ENCODE measurements around the gene MALRD1.

GRCh38 chr10:19704544-19704943 is 655.9 kb downstream of the MALRD1 start:
- TF ChIP-seq CTCF (conservative IDR thresholded peaks at IDR 0.05 in 1 of 2, IDR thresholded peaks at IDR 0.05 in 1 of 2; ENCODE audit: low read depth in 1 of 2, low read length in 2 of 2) (no peak), EZH2 (IDR thresholded peaks at IDR 0.05; ENCODE audit: low read length, missing control alignments) (no peak)

Data from fibroblast of lung (primary cell).